GM18519 (cell line): Measurements from ENCODE around the gene ACAD10.

Experiments
- ATAC-seq: cut with Tn5 transposase; IDR thresholded peaks from one replicate; pipeline ENCODE4 v1.9.1; 2021; ENCODE audit warnings: mild to moderate bottlenecking, moderate library complexity; ENCODE audit not compliant: unreplicated experiment, low FRiP score

Gene ACAD10

DNA sequence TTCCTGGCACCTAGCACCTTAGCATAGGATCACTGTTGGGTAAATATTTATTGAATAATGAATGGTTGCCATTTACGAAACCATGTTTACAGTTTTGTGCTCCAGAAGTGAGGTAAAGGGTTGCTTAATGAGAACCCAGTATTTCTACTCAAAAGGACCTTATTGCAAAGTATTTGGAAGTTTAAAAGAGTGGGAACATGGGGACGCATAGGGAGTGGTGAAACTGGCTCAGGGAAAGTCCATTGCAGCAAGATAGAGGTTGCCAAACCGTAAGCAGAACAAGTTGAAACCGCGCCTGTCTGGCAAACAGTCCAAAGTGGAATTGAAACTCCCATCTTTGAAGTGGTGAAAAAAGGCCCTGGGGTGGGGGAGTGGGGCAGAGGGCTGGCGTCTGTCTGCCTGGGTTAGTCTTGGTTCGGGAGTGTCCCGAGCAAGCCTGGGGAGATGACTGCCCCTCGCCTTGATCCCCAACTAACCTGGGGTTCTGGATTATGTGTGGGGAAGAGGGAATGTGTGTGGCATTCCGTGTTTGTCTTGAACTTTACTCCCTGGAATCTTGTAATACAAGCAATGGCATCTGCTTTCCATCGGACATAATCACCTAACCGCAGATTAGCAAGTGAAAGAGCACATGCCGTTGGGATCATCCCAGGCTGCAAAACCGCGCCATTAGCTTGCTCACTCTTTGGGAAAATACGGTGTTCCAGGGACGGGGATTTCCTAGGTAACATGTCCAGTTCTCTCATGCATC is 88.1 kb downstream of the ACAD10 start:
- ATAC-seq: no peak

GRCh38 chr12:111775205-111776193 is 89.6 kb downstream of the ACAD10 start:
- ATAC-seq: peak; percentile 46

- no peak for ATAC-seq
Measured at GRCh38 chr12:111776836-111777344, 91.0 kb downstream of the ACAD10 start.

DNA sequence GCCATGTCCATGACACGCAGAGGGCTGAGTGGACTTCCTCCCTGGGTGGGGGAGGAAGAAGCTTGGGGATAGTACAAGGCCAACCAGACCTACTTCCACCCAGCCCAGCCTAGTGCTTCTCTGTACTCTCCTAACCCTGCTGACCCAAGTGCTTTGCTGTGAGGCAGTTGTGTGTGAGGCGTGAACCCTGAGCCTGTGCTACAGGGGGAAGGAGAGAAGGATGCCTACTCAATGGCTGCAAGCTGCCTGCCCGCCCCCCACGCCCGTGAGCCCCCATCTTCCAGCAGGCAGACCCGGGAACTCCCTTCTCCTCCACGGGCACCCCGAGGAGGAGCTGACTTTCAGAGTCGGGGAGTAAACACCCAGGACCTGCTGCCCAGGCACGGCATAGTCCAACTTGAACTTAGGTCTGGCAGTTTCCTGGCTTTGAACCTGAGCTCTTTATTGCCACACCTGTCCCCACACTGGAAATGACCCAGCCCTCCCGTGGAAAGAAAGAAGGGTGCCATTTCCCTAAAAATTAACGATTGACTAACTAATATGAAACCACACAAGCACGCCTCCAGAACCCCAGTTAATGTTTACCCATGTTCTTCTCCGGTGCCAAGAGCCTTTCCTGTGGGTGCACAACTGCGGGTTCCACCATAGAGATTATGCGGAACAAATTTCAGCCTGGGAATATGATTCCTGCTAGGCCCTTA is 91.6 kb downstream of the ACAD10 start:
- no peak for ATAC-seq

- no peak for ATAC-seq
Measured at GRCh38 chr12:111780166-111780565, 94.3 kb downstream of the ACAD10 start.

GRCh38 chr12:111780615-111781014 is 94.8 kb downstream of the ACAD10 start:
- ATAC-seq: no peak

- no peak for ATAC-seq
Measured at GRCh38 chr12:111781085-111781658, 95.3 kb downstream of the ACAD10 start.

GRCh38 chr12:111783046-111783445 is 97.2 kb downstream of the ACAD10 start:
- ATAC-seq: no peak

DNA sequence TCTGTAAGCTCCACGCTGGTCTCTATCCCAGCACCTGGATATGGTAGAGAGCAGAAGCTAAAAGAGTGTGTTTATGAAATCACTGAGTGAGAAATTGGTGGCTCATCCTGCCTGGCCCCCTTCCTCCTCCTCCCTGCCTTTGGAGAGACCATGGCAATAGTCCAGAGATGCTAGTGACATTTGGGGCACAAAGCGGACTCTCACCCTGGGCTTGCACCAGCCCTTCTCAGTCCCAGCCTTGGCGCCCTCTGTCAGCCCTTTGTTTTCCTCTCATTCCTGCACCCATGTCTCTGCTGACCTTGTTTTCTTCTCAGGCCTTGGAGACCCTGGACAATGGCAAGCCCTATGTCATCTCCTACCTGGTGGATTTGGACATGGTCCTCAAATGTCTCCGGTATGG is 99.1 kb downstream of the ACAD10 start:
- ATAC-seq: no peak

GRCh38 chr12:111785651-111786050 is 99.8 kb downstream of the ACAD10 start:
- no peak for ATAC-seq

DNA sequence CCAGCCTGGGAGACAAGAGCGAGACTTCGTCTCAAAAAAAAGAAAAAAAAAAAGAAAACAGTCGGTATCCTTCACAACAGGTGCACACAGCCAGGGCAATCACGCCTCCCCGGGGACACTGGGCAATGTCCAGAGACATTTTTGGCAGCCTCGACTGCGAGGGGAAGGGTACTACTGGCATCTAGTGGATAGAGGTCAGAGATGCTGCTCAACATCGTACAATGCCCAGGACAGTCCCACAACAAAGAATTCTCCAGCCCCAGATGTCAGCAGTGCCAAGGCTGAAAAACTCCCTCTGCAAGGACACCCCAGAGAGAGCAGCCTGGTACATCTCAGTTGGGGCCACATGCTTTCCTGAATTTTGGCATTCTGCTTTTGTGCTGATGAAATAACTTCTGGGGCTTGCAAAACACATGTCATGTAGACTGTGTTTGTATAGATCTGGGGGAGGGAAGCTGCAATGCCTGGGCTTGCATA is 102.4 kb downstream of the ACAD10 start:
- no peak for ATAC-seq

DNA sequence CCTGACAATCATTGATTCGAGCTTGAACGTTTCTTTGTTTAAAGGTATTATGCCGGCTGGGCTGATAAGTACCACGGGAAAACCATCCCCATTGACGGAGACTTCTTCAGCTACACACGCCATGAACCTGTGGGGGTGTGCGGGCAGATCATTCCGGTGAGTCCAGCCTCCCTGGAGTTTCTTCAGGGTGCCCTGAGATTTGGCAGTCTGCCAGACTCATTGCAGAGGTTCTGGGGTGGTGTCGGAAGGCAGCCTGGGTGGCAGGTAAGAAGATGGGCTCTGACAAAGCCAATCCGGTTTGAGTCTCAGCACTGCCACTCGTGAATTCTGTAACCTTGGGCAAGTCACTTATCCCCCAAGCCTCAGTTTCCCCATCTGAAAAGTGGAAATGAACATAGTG is 103.9 kb downstream of the ACAD10 start:
- no peak for ATAC-seq

- no peak for ATAC-seq
Measured at GRCh38 chr12:111791507-111791906, 105.7 kb downstream of the ACAD10 start.

GRCh38 chr12:111792155-111792855 is 106.5 kb downstream of the ACAD10 start:
- no peak for ATAC-seq

DNA sequence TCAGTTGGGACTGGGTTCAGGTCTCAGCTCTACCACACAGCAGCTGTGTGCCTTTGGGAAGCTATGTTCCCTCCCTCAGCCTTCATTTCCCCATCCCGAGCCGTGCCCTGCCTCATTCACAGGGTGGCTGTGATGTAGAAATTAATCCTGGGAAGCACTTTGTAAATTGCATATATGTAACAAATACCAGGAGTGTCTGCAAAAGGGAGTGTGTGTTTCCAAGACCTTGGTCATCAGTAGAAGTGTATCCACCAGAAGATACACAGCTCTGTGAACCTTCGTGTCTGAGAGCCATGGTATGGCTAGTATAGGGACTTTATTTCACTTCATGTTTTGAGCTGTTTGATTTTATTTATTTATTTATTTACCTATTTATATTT is 107.0 kb downstream of the ACAD10 start:
- ATAC-seq: no peak

- ATAC-seq: no peak
Measured at GRCh38 chr12:111798182-111798581, 112.3 kb downstream of the ACAD10 start.

DNA sequence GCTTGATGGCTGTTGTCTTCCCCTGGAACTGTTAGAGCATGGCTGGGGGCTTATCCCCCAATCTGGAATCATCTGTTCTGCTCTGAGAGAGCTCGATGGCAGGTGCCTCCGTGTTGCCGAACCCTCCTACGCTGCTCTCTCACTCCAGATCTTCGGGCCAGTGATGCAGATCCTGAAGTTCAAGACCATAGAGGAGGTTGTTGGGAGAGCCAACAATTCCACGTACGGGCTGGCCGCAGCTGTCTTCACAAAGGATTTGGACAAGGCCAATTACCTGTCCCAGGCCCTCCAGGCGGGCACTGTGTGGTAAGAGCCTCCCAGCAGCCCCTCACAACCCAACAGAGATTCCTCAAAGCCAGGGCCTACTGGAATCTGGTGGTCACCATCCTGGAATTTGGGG is 113.9 kb downstream of the ACAD10 start:
- no peak for ATAC-seq

- ATAC-seq: no peak
Measured at GRCh38 chr12:111803038-111803626, 117.3 kb downstream of the ACAD10 start.

- ATAC-seq: no peak
Measured at GRCh38 chr12:111803851-111804250, 118.0 kb downstream of the ACAD10 start.
